ENCODE results near the gene FKBP1A.

The FKBP1A gene

GRCh38 chr20:1422753-1423152 lies 29.9 kb upstream of the FKBP1A start:
- no peak for TF ChIP-seq NFIC (IDR thresholded peaks at IDR 0.05)
- no peak for TF ChIP-seq FOXM1 (IDR thresholded peaks at IDR 0.05; ENCODE audit: borderline replicate concordance, low read depth)
- no peak for TF ChIP-seq MAX (IDR thresholded peaks at IDR 0.05)
- no peak for TF ChIP-seq RAD21 (IDR thresholded peaks at IDR 0.05; ENCODE audit: low read depth)
- TF ChIP-seq ZBTB7A (IDR thresholded peaks at IDR 0.05; ENCODE audit: low read depth), result no peak
- TF ChIP-seq CREB1 (IDR thresholded peaks at IDR 0.05; ENCODE audit: low read depth), result no peak
- no peak for TF ChIP-seq USF1 (IDR thresholded peaks at IDR 0.05)
- no peak for TF ChIP-seq REST (IDR thresholded peaks at IDR 0.05; ENCODE audit: low read depth)
- TF ChIP-seq CEBPB (IDR thresholded peaks at IDR 0.05), result no peak
- no peak for TF ChIP-seq EGR1 (IDR thresholded peaks at IDR 0.05)
- no peak for TF ChIP-seq TCF12 (IDR thresholded peaks at IDR 0.05; ENCODE audit: low read depth)
- no peak for TF ChIP-seq TEAD4 (IDR thresholded peaks at IDR 0.05)
- TF ChIP-seq TAF1 (IDR thresholded peaks at IDR 0.05; ENCODE audit: low read depth), result no peak
- no peak for TF ChIP-seq YY1 (IDR thresholded peaks at IDR 0.05; ENCODE audit: low read depth)
- no peak for TF ChIP-seq EP300 (IDR thresholded peaks at IDR 0.05; ENCODE audit: borderline replicate concordance)

GRCh38 chr20:1420066-1420465 lies 27.2 kb upstream of the FKBP1A start:
- TF ChIP-seq MAX (IDR thresholded peaks at IDR 0.05), result no peak
- TF ChIP-seq RAD21 (IDR thresholded peaks at IDR 0.05; ENCODE audit: low read depth), result no peak
- TF ChIP-seq CREB1 (IDR thresholded peaks at IDR 0.05; ENCODE audit: low read depth), result no peak
- TF ChIP-seq CEBPB (IDR thresholded peaks at IDR 0.05), result no peak
- no peak for TF ChIP-seq REST (IDR thresholded peaks at IDR 0.05; ENCODE audit: low read depth)
- TF ChIP-seq EP300 (IDR thresholded peaks at IDR 0.05; ENCODE audit: borderline replicate concordance), result no peak
- no peak for TF ChIP-seq NFIC (IDR thresholded peaks at IDR 0.05)
- TF ChIP-seq FOXM1 (IDR thresholded peaks at IDR 0.05; ENCODE audit: borderline replicate concordance, low read depth), result no peak

- no peak for TF ChIP-seq TCF12 (IDR thresholded peaks at IDR 0.05; ENCODE audit: low read depth)
- no peak for TF ChIP-seq TAF1 (IDR thresholded peaks at IDR 0.05; ENCODE audit: low read depth)
- TF ChIP-seq EP300 (IDR thresholded peaks at IDR 0.05; ENCODE audit: borderline replicate concordance), result no peak
These were observed 25.5 kb upstream of the FKBP1A start for GRCh38 chr20:1418350-1418749.

GRCh38 chr20:1417790-1418189 lies 24.9 kb upstream of the FKBP1A start:
- TF ChIP-seq TCF12 (IDR thresholded peaks at IDR 0.05; ENCODE audit: low read depth) (no peak), TAF1 (IDR thresholded peaks at IDR 0.05; ENCODE audit: low read depth) (no peak), FOXM1 (IDR thresholded peaks at IDR 0.05; ENCODE audit: borderline replicate concordance, low read depth) (no peak), CEBPB (IDR thresholded peaks at IDR 0.05) (no peak), EP300 (IDR thresholded peaks at IDR 0.05; ENCODE audit: borderline replicate concordance) (no peak), MAX (IDR thresholded peaks at IDR 0.05) (no peak), USF1 (IDR thresholded peaks at IDR 0.05) (no peak), NFIC (IDR thresholded peaks at IDR 0.05) (no peak), TEAD4 (IDR thresholded peaks at IDR 0.05) (no peak), ZBTB7A (IDR thresholded peaks at IDR 0.05; ENCODE audit: low read depth) (no peak), CREB1 (IDR thresholded peaks at IDR 0.05; ENCODE audit: low read depth) (no peak), YY1 (IDR thresholded peaks at IDR 0.05; ENCODE audit: low read depth) (no peak), EGR1 (IDR thresholded peaks at IDR 0.05) (no peak), REST (IDR thresholded peaks at IDR 0.05; ENCODE audit: low read depth) (no peak), RAD21 (IDR thresholded peaks at IDR 0.05; ENCODE audit: low read depth) (no peak)

All from Ishikawa (cell line).